GM19351 (cell line): ENCODE data around the gene SLC1A3.

Experiments
- ATAC-seq: cut with Tn5 transposase; IDR thresholded peaks from one replicate; pipeline ENCODE4 v1.9.1; 2021; ENCODE audit warnings: mild to moderate bottlenecking, moderate library complexity; ENCODE audit not compliant: unreplicated experiment

SLC1A3 gene

GRCh38 chr5:36654564-36654963 lies 48.2 kb downstream of the SLC1A3 start:
- ATAC-seq, result no peak

GRCh38 chr5:36655161-36655560 lies 48.8 kb downstream of the SLC1A3 start:
- no peak for ATAC-seq

GRCh38 chr5:36656556-36656955 lies 50.1 kb downstream of the SLC1A3 start:
- no peak for ATAC-seq

- ATAC-seq, result no peak
Measured at GRCh38 chr5:36657563-36657995, 51.2 kb downstream of the SLC1A3 start.

- ATAC-seq, result no peak
Measured at GRCh38 chr5:36658038-36658756, 51.8 kb downstream of the SLC1A3 start.

GRCh38 chr5:36659411-36659810 lies 53.0 kb downstream of the SLC1A3 start:
- no peak for ATAC-seq

GRCh38 chr5:36660397-36661049 lies 54.1 kb downstream of the SLC1A3 start:
- no peak for ATAC-seq

GRCh38 chr5:36661456-36662220 lies 55.2 kb downstream of the SLC1A3 start:
- no peak for ATAC-seq

GRCh38 chr5:36662291-36662851 lies 56.0 kb downstream of the SLC1A3 start:
- ATAC-seq, result no peak

- no peak for ATAC-seq
Measured at GRCh38 chr5:36664766-36665165, 58.4 kb downstream of the SLC1A3 start.

- no peak for ATAC-seq
Measured at GRCh38 chr5:36665628-36666027, 59.2 kb downstream of the SLC1A3 start.

GRCh38 chr5:36666274-36666673 lies 59.9 kb downstream of the SLC1A3 start:
- no peak for ATAC-seq

GRCh38 chr5:36666986-36667385 lies 60.6 kb downstream of the SLC1A3 start:
- no peak for ATAC-seq

GRCh38 chr5:36667824-36668223 lies 61.4 kb downstream of the SLC1A3 start:
- no peak for ATAC-seq

GRCh38 chr5:36669015-36669651 lies 62.7 kb downstream of the SLC1A3 start:
- ATAC-seq, result no peak

- ATAC-seq, result no peak
Measured at GRCh38 chr5:36670548-36670947, 64.1 kb downstream of the SLC1A3 start.

- no peak for ATAC-seq
Measured at GRCh38 chr5:36675282-36675681, 68.9 kb downstream of the SLC1A3 start.

GRCh38 chr5:36679221-36679989 lies 73.0 kb downstream of the SLC1A3 start:
- ATAC-seq, result no peak

GRCh38 chr5:36680066-36680465 lies 73.7 kb downstream of the SLC1A3 start:
- ATAC-seq, result no peak

GRCh38 chr5:36681711-36682110 lies 75.3 kb downstream of the SLC1A3 start:
- ATAC-seq, result no peak
